ENCODE data around the gene S1PR3.

GRCh38 chr9:88954066-88954465 is 37.2 kb upstream of the S1PR3 start:
- TF ChIP-seq PKNOX1 (IDR thresholded peaks at IDR 0.05): no peak
- no peak for TF ChIP-seq ELF4 (IDR thresholded peaks at IDR 0.05)
- no peak for TF ChIP-seq TARDBP (IDR thresholded peaks at IDR 0.05)
- TF ChIP-seq ZNF384 (IDR thresholded peaks at IDR 0.05): no peak
- TF ChIP-seq L3MBTL2 (conservative IDR thresholded peaks at IDR 0.05): no peak
- TF ChIP-seq FOXM1 (IDR thresholded peaks at IDR 0.05; ENCODE audit: borderline replicate concordance): no peak
- TF ChIP-seq LEF1 (IDR thresholded peaks at IDR 0.05; ENCODE audit: borderline replicate concordance): no peak
- no peak for TF ChIP-seq SP1 (IDR thresholded peaks at IDR 0.05)
- TF ChIP-seq FOXK2 (IDR thresholded peaks at IDR 0.05): no peak
- no peak for TF ChIP-seq BHLHE40 (IDR thresholded peaks at IDR 0.05; ENCODE audit: borderline replicate concordance)
- no peak for TF ChIP-seq SUZ12 (IDR thresholded peaks at IDR 0.05)

Data from HEK293T (cell line).